ENCODE data around the gene MYBBP1A.

GRCh38 chr17:4529533-4530152 lies 25.5 kb downstream of the MYBBP1A start:
- TF ChIP-seq CTCF (conservative IDR thresholded peaks at IDR 0.05): no peak
- no peak for TF ChIP-seq ZFX (IDR thresholded peaks at IDR 0.05)

Measured in C4-2B (cell line).